ENCODE results near the gene TMEM30A.

TMEM30A gene

DNA sequence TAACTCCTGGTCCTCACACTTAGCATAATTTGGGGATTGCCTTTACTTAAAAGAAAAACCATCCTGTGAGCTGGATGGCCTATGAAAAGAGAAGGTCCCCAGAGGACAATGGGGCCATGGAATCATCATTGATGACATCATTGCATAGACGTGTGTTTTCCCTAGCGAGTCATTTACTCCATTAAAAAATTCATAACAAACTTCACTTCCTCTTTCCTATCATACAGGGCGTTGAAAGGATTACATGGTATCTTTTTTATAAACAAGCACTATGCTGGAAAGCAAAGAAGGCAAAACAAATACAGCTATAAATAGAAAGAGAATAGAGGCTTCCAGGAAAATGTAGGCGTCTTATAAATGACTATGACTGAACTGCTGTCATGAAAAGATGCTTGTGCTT is 67.4 kb downstream of the TMEM30A start (continued):
- TF ChIP-seq, protein P1, sequence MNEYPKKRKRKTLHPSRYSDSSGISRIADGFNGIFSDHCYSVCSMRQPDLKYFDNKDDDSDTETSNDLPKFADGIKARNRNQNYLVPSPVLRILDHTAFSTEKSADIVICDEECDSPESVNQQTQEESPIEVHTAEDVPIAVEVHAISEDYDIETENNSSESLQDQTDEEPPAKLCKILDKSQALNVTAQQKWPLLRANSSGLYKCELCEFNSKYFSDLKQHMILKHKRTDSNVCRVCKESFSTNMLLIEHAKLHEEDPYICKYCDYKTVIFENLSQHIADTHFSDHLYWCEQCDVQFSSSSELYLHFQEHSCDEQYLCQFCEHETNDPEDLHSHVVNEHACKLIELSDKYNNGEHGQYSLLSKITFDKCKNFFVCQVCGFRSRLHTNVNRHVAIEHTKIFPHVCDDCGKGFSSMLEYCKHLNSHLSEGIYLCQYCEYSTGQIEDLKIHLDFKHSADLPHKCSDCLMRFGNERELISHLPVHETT (tag by site-specific recombination; IDR thresholded peaks at IDR 0.05): peak; percentile 75
- TF ChIP-seq ZNF157 (tag by site-specific recombination; IDR thresholded peaks at IDR 0.05) (no peak), SP2 (tag by site-specific recombination; IDR thresholded peaks at IDR 0.05) (no peak), ZNF16 (tag by site-specific recombination; IDR thresholded peaks at IDR 0.05; ENCODE audit: low read depth) (no peak), ZNF561 (tag by site-specific recombination; IDR thresholded peaks at IDR 0.05; ENCODE audit: borderline replicate concordance) (no peak), ZBTB17 (tag by site-specific recombination; IDR thresholded peaks at IDR 0.05) (no peak), ZNF530 (tag by site-specific recombination; IDR thresholded peaks at IDR 0.05; ENCODE audit: low read depth) (no peak), HOXA7 (CRISPR knock-in tag; IDR thresholded peaks at IDR 0.05; ENCODE audit: borderline replicate concordance) (no peak), ZNF416 (tag by site-specific recombination; IDR thresholded peaks at IDR 0.05) (no peak), MYNN (tag by site-specific recombination; IDR thresholded peaks at IDR 0.05; ENCODE audit: borderline replicate concordance) (no peak), ZNF394 (tag by site-specific recombination; IDR thresholded peaks at IDR 0.05; ENCODE audit: borderline replicate concordance) (no peak), ZNF311 (tag by site-specific recombination; IDR thresholded peaks at IDR 0.05; ENCODE audit: borderline replicate concordance) (no peak), ZNF19 (tag by site-specific recombination; IDR thresholded peaks at IDR 0.05; ENCODE audit: low read depth) (no peak), ZNF274 (IDR thresholded peaks at IDR 0.05; ENCODE audit: low read length) (no peak), ZNF274 (tag by site-specific recombination; IDR thresholded peaks at IDR 0.05; ENCODE audit: borderline replicate concordance) (no peak), ZNF626 (tag by site-specific recombination; IDR thresholded peaks at IDR 0.05) (no peak), PRDM1 (tag by site-specific recombination; IDR thresholded peaks at IDR 0.05) (no peak), ZNF248 (tag by site-specific recombination; IDR thresholded peaks at IDR 0.05) (no peak), ZNF549 (tag by site-specific recombination; IDR thresholded peaks at IDR 0.05) (no peak), BCL11B (tag by site-specific recombination; IDR thresholded peaks at IDR 0.05; ENCODE audit: low read depth) (no peak), ZNF366 (tag by site-specific recombination; conservative IDR thresholded peaks at IDR 0.05) (peak; percentile 68), ZNF670 (tag by site-specific recombination; IDR thresholded peaks at IDR 0.05; ENCODE audit: low read depth) (no peak), ZNF701 (tag by site-specific recombination; IDR thresholded peaks at IDR 0.05) (no peak), ZNF629 (tag by site-specific recombination; IDR thresholded peaks at IDR 0.05) (peak; percentile 93), ZSCAN16 (tag by site-specific recombination; IDR thresholded peaks at IDR 0.05) (no peak), ZNF558 (tag by site-specific recombination; IDR thresholded peaks at IDR 0.05) (no peak), ZFP69B (tag by site-specific recombination; IDR thresholded peaks at IDR 0.05) (0 out of 2 replicates have a peak, but pooled peaks have one; percentile 18), ZNF596 (tag by site-specific recombination; IDR thresholded peaks at IDR 0.05) (no peak), ZNF677 (tag by site-specific recombination; IDR thresholded peaks at IDR 0.05) (no peak)
- TF ChIP-seq, protein P2, sequence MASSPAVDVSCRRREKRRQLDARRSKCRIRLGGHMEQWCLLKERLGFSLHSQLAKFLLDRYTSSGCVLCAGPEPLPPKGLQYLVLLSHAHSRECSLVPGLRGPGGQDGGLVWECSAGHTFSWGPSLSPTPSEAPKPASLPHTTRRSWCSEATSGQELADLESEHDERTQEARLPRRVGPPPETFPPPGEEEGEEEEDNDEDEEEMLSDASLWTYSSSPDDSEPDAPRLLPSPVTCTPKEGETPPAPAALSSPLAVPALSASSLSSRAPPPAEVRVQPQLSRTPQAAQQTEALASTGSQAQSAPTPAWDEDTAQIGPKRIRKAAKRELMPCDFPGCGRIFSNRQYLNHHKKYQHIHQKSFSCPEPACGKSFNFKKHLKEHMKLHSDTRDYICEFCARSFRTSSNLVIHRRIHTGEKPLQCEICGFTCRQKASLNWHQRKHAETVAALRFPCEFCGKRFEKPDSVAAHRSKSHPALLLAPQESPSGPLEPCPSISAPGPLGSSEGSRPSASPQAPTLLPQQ (tag by site-specific recombination; IDR thresholded peaks at IDR 0.05): peak; percentile 38
- TF ChIP-seq, protein P3, sequence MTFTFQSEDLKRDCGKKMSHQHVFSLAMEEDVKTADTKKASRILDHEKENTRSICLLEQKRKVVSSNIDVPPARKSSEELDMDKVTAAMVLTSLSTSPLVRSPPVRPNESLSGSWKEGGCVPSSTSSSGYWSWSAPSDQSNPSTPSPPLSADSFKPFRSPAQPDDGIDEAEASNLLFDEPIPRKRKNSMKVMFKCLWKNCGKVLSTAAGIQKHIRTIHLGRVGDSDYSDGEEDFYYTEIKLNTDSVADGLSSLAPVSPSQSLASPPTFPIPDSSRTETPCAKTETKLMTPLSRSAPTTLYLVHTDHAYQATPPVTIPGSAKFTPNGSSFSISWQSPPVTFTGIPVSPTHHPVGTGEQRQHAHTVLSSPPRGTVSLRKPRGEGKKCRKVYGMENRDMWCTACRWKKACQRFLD (tag by site-specific recombination; IDR thresholded peaks at IDR 0.05): no peak
- TF ChIP-seq, protein P4, sequence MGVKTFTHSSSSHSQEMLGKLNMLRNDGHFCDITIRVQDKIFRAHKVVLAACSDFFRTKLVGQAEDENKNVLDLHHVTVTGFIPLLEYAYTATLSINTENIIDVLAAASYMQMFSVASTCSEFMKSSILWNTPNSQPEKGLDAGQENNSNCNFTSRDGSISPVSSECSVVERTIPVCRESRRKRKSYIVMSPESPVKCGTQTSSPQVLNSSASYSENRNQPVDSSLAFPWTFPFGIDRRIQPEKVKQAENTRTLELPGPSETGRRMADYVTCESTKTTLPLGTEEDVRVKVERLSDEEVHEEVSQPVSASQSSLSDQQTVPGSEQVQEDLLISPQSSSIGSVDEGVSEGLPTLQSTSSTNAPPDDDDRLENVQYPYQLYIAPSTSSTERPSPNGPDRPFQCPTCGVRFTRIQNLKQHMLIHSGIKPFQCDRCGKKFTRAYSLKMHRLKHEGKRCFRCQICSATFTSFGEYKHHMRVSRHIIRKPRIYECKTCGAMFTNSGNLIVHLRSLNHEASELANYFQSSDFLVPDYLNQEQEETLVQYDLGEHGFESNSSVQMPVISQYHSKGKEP (tag by site-specific recombination; IDR thresholded peaks at IDR 0.05): no peak
- TF ChIP-seq, protein P5, sequence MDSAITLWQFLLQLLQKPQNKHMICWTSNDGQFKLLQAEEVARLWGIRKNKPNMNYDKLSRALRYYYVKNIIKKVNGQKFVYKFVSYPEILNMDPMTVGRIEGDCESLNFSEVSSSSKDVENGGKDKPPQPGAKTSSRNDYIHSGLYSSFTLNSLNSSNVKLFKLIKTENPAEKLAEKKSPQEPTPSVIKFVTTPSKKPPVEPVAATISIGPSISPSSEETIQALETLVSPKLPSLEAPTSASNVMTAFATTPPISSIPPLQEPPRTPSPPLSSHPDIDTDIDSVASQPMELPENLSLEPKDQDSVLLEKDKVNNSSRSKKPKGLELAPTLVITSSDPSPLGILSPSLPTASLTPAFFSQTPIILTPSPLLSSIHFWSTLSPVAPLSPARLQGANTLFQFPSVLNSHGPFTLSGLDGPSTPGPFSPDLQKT (IDR thresholded peaks at IDR 0.05; ENCODE audit: borderline replicate concordance, low read depth, low read length): no peak
- TF ChIP-seq, protein P6, sequence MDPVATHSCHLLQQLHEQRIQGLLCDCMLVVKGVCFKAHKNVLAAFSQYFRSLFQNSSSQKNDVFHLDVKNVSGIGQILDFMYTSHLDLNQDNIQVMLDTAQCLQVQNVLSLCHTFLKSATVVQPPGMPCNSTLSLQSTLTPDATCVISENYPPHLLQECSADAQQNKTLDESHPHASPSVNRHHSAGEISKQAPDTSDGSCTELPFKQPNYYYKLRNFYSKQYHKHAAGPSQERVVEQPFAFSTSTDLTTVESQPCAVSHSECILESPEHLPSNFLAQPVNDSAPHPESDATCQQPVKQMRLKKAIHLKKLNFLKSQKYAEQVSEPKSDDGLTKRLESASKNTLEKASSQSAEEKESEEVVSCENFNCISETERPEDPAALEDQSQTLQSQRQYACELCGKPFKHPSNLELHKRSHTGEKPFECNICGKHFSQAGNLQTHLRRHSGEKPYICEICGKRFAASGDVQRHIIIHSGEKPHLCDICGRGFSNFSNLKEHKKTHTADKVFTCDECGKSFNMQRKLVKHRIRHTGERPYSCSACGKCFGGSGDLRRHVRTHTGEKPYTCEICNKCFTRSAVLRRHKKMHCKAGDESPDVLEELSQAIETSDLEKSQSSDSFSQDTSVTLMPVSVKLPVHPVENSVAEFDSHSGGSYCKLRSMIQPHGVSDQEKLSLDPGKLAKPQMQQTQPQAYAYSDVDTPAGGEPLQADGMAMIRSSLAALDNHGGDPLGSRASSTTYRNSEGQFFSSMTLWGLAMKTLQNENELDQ (tag by site-specific recombination; IDR thresholded peaks at IDR 0.05; ENCODE audit: low read depth): no peak

Data from HEK293 (cell line).